RCC 7860 (cell line): ENCODE results near the gene SMARCA5.

Source experiments
- DNase-seq: peaks from one replicate; pipeline ENCODE4 v3.0.0-alpha.2; 2015; ENCODE audit warnings: low spot score
- FAIRE-seq: peaks from 2 replicates; lab custom pipeline; 2012; peaks lifted over from hg19 to GRCh38; lab: Jason Lieb, UNC

SMARCA5 gene

GRCh38 chr4:143531380-143531779, 17.9 kb downstream of the SMARCA5 start:
- DNase-seq = no peak
- no peak for FAIRE-seq

- DNase-seq (no peak), FAIRE-seq (no peak)
Observed at GRCh38 chr4:143531788-143532491, 18.4 kb downstream of the SMARCA5 start.

DNA sequence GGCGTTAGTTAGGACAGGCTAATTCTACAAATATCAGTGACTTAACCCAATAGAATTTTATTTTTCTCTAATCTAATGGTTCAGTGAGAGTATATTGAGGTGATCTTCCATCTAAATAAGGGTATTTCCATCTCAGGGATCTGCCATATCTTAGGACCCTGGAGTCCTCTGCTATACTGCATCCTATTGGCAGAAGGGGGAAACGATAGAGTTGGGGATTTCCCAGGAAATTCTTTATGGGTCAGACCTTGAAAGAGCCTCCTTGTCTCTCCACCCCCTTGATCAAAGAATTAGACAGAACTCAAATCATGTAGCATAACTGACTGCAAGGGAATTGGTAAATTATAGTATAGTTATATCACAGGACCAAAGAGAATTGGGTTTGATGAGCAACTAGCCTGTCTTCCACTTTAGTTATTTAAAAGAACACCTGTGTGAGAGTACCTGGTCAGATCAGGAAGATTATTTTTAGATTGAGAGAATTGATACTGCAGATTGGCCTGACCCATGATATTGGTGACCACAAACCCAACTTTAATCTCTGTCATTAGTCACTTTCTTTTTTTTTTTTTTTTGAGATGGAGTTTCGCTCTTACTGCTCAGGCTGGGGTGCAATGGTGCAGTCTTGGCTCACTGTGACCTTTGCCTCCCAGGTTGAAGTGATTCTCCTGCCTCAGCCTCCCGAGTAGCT, 25.6 kb downstream of the SMARCA5 start:
- no peak for FAIRE-seq
- no peak for DNase-seq

DNA sequence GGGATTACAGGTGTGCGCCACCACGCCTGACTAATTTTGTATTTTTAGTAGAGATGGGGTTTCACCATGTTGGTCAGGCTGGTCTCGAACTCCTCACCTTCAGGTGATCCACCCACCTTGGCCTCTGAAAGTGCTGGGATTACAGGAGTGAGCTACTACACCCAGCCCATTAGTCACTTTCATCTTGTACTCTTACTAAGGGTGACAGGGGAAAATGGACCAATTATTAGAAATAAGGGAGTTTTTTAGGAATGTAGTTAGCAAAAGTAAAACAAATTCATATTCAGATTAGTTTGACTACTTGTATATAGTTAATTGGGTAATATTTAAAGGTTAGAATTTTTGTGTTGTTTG, 26.1 kb downstream of the SMARCA5 start:
- no peak for DNase-seq
- FAIRE-seq = no peak

DNA sequence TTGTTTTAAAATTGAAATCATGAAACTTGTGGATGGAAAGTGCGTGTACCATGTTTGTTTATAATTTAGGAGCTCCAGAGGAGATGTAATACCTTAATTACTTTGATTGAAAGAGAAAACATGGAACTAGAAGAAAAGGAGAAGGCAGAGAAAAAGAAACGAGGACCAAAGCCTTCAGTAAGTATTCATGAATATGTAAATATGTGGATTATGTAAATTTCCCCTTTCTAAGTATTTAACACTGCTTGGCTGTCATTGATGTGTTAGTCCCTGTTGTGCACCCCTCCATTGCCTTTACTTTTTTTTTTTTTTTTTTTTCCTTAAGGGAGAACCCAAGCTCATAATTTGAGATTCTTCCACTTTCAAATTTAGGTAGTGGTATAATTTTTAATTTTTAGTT, 36.4 kb downstream of the SMARCA5 start:
- FAIRE-seq (no peak), DNase-seq (no peak)

DNA sequence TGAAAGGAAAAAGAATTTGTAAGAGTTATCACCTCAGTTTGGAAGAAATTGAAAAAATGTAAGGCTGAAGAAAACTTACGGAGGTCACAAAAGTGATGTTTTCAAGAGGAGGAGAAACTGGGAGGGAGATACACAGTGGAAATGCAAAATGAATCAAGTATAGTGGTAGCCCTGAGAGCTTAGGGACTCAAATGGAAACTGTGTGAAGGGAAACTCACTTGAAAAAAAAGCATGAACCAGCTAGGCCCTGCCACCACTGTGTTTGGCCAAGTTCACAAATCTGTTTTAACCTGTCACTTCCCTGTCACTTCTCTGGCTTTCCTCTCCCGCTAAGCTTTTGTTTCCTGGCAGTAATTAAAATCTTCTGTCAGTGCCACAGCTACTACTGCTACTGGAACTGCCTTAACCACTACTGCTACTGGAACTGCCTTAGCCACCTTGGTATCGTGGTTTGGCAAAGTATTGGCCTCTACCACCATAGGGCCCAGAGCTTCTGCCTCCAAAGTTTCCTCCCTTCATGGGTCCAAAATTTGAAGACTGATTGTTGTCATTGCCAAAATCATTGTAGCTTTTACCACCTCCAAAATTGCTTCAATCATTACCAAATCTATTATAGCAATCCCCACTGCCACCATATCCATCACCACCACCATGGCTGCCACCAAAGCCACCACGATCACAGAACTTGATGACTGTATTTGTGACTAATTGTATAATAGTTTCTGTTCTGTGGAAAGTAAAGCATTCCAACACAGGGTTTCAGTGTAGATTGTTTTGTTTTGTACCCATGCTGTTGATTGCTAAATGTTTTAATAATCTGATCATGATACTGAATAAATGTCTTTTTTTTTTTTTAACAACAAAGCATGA, 41.5 kb downstream of the SMARCA5 start:
- no peak for DNase-seq
- no peak for FAIRE-seq

- DNase-seq (no peak), FAIRE-seq (no peak)
Observed at GRCh38 chr4:143555676-143556075, 42.2 kb downstream of the SMARCA5 start.

DNA sequence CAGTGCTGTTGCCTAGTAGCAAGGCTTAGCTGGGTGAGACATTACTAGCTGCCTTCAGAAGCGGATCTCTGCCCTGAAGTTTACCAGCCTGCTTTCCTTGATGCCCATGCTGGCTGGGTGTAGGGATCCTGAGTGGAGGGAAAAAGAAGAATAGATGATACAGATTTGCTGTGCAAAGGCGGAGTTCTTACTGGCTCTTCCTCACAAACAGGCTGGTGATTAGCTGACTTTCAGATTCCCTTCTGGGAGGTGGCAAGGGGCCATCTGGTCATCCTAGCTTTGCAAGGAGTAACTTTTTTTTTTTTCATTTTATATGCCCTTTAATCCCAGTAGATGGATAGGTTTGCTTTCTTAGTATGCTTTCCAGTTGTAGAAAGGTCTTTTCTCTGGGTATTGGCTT, 44.8 kb downstream of the SMARCA5 start:
- DNase-seq (no peak), FAIRE-seq (no peak)

GRCh38 chr4:143558823-143559756, 45.6 kb downstream of the SMARCA5 start:
- DNase-seq (no peak), FAIRE-seq (no peak)

DNA sequence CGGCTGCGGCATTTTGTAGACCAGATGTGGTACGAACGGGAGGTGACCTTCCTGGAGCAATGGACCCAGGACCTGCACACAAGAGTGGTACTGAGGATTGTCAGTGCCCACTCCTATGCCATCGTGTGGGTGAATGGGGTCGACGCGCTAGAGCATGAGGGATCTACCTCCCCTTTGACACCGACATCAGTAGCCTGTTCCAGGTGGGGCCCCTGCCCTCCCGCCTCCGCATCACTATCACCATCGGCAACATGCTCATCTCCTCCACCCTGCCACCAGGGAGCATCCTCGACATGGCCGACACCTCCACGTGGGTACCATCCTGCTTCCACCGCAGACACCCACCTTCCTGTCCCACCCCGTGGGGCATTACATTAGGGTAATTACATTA, 46.2 kb downstream of the SMARCA5 start:
- no peak for FAIRE-seq
- DNase-seq = no peak

DNA sequence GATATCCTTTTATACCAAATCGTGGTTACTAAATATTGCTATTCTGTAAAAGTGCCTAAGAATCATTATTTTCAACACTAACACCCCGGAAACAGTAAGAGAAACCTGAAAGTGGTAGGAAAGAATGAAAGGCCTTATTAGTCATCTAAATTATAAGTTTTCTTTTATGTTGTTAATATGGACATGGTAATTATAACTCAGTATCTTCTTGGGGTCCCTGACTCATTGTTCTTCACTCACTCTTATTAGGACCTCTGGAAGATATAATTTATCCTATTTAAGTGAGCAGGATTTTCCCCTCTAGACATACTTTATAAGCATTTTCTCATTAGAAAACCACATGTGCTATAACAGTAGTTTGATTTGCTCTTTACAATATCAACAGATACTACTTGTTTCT, 51.0 kb downstream of the SMARCA5 start:
- DNase-seq (no peak), FAIRE-seq (no peak)

GRCh38 chr4:143575331-143575730, 61.8 kb downstream of the SMARCA5 start:
- FAIRE-seq = no peak
- no peak for DNase-seq

DNA sequence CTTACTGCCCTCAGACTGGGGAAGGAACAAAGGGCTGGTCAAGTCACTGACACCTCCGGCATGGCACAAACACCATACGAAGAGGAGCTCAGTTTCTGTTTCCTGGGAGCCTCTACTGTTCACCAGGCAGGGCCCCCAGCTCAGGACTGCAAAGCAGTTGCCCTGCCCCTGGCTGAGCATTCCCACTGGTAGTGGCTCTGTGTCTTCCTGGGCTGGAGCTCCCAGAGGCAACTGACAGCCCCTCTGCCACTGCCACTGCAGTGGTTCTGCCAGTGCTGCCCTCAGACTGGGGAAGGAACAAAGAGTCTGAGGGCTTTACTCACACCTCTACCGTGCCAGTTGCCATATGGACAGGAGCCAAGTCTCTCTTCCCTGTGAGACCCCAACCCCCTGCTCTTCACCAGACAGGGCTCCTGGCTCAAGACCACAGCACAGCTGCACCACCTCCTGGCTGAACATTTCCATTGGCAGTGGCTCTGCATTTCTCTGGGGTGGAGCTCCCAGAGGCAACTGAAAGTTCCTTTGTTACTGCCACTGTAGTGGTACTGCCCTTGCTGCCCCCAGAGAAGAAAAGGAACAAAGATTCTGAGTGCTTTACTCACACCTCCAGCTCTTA, 67.9 kb downstream of the SMARCA5 start:
- DNase-seq (no peak), FAIRE-seq (no peak)

GRCh38 chr4:143585548-143585947, 72.0 kb downstream of the SMARCA5 start:
- FAIRE-seq = no peak

GRCh38 chr4:143586080-143586479, 72.6 kb downstream of the SMARCA5 start:
- DNase-seq (no peak), FAIRE-seq (no peak)

More at GRCh38 chr4:143585548-143585947, 72.0 kb downstream of the SMARCA5 start:
- no peak for DNase-seq

DNA sequence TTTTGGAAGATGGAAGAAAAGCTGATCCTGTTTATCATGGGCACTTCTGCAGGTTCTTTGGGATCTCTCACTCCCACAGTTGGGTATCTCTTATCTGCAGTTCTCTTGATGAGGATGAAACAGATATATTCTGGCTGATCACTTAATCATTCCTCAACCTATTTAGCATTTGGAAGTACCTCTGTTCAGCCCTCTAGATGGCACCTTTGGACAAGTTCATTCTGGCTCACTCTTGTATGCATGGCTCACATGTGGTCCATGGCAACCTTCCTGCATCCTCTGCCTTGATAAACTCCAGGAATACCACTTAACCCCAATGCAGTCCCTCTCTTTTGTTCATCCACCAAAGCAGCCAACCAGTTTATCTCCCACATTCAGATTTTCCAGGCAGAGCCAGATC, 74.2 kb downstream of the SMARCA5 start:
- no peak for DNase-seq
- FAIRE-seq = no peak

GRCh38 chr4:143597276-143597675, 83.8 kb downstream of the SMARCA5 start:
- FAIRE-seq = no peak

GRCh38 chr4:143598816-143599215, 85.3 kb downstream of the SMARCA5 start:
- no peak for DNase-seq
- FAIRE-seq = no peak

More at GRCh38 chr4:143597276-143597675, 83.8 kb downstream of the SMARCA5 start:
- no peak for DNase-seq

- FAIRE-seq = no peak
- no peak for DNase-seq
Observed at GRCh38 chr4:143599827-143600226, 86.3 kb downstream of the SMARCA5 start.

DNA sequence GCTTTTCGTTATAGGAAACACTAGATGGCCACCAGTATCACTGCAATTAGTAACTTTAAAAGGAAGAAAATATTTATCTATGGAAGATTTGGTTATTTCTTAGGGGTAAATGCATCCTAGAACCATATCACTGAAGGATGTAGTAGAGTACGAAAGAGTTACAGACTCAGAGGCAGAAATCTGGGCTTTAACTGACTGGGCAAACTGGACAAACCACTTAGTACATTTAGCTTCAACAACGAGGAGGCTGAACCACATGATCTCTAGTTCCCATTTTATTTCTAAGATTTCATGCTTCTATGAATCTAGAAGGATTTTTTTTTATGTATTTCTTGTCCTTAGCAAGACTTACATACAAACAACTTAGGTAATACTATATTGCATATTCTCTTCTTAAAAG, 93.0 kb downstream of the SMARCA5 start:
- DNase-seq (no peak), FAIRE-seq (no peak)
